ENCODE data around the gene SMARCA1.

Gene SMARCA1

DNA sequence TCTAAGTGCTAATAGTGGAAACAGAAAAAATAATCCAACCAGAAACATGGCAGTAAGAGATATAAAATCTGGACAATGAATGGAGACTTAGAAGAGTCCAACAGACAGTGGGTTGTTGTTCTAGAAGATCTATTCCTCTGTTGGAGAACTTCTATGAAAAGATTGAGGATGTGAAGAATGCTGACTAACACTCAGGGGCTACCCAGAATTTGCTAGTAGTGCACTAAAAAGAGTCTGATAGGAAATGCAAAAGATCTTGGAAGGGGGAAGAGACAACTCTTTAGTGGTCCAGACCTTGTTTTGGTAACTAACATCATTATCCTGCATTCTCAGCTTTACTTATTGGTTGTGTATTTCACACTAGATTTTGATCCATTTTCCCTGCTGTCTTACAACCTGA lies 77.9 kb downstream of the SMARCA1 start:
- DNase-seq: no peak

DNA sequence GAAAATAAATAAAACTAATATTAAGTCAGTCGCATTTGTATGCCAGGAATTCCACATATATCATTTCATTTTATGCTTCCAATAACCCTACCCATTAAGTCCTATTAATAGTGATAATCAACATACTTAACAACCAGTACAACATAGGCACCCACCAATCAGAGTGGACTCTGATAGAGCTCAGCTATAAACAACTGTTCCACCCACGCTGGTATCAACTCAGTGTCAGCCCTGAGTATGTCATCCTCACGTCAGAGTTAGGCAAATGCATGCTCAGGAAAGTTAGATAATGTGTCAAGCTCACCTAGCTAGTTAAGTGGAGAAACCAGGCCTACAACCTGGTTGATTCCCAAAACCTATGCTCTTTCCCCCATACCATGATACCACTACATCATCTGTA lies 89.3 kb downstream of the SMARCA1 start:
- DNase-seq: no peak

DNA sequence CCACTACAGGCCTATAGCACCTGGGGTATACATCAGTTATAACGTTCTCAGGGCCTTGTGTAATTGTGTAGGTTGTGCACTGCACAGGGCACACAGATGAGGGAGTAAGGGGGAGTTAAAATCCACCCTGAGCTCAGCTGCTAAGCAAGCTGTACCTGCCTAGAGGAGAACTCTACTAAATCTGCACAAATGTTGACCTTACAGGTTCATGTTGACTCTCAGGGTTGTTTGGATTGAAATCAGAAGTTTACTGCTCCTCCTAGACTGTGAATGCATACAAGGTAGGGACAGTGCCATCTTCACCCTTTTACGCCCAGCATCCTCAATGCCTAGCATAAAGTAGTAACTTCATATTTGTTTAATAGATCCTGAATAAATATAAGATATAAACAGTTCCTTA lies 89.8 kb downstream of the SMARCA1 start:
- no peak for DNase-seq

DNA sequence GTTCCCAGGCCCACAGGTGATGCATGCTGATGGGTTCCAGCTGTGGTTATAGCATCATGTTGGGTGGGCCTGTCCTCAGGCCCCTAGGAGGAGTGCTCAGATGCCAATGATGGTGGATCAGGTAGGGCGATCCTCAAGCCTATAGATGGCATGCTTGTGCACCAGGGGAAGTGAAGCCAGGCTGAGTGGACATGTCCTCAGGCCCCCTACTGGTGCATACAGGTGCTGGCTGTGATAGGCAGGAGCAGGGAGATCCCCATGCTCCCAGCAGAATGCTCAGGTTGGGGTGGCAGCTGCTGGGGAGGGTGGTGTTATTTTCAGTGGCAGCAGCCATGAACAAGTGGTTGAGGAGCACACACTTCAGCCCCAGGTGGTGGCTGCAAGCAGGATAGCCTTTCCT lies 96.0 kb downstream of the SMARCA1 start:
- DNase-seq: no peak

DNA sequence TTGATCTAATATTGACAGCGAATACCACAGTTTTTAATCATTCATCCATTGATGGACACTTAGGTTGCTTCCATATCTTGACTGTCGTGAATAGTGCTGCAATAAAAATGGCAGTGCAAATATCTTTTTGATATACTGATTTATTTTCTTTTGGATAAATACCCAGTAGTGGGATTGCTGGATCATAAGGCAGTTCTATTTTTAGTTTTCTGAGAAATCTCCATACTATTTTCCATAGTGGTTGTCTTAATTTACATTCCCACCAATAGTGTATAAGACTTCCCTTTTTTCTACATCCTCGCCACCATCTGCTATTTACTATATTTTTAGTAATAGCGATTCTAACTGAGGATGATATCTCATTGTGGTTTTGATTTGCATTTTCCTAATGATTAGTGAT lies 100.1 kb downstream of the SMARCA1 start:
- DNase-seq: no peak

DNA sequence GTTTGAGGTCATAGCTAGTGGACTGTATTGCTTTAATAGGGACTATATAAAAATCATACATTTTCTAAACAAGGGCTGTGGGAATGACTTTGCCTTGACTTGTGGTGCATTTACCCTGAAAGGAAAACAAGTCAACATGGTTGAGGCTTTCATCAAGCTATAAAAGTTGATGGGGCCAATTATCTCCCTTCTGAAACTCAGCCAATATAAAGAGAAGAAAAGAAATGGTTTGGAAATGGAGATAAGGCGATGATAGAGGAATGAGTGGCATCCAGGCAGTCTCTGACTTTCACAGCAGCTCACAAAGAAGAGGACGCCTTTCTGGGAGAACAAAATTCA lies 118.7 kb downstream of the SMARCA1 start:
- no peak for DNase-seq

DNA sequence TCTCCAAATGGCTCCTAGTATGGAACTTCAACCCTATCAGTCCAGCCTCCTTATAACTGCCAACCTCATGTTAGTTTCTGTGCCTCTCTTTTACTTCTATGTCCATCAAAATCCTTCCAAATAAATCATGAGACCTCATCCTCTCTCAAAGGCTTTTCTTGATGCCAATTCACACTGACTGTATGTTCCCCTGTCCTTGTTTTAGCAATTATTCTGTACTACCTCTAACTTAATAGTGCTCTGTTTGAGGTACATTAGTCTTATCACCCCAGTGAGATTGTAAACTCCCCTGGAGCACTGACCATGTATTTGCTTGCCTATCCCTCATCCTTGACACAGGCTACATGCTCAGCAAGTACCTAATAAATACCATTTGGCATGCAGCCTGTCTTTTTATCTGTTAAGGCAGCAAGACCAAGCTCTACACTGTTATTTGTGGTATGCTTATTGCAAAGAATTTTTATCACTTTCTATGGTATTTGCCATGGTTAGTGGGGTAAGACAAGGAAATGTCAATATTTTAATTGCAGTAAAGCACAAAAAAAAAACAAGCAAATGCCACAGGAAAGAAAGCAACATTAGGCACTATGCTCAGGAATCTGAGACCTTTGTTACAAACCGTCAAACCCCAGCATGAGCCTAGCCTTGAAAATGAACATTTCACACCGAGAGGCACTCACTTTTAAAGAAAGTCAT lies 119.2 kb downstream of the SMARCA1 start:
- DNase-seq: no peak

Data from NCI-H2081 treated with DMSO at 0.1 percent for 48 hours (cell line).